Ramos (cell line): ENCODE measurements around the gene NKPD1.

Experiments
- in situ Hi-C: fragments of 300-500 bp; cut with MboI; formaldehyde crosslinking; loops from one replicate; pipeline ENCODE4 v1.14.3; 2022; ENCODE audit warnings: low sequenced_read_pairs; ENCODE audit not compliant: unreplicated experiment

NKPD1 gene

GRCh38 chr19:45142726-45143110, 18.1 kb downstream of the NKPD1 start:
- in situ Hi-C loops = no loop called here

GRCh38 chr19:45142016-45142725, 18.6 kb downstream of the NKPD1 start:
- in situ Hi-C loops = no loop called here

- in situ Hi-C loops = no loop called here
These were observed 19.4 kb downstream of the NKPD1 start for GRCh38 chr19:45141203-45141900.

- in situ Hi-C loops = no loop called here
These were observed 20.2 kb downstream of the NKPD1 start for GRCh38 chr19:45140533-45140932.

GRCh38 chr19:45140144-45140503, 20.7 kb downstream of the NKPD1 start:
- in situ Hi-C loops = no loop called here

- in situ Hi-C loops = no loop called here
These were observed 21.3 kb downstream of the NKPD1 start for GRCh38 chr19:45139286-45140143.

- in situ Hi-C loops = no loop called here
These were observed 22.5 kb downstream of the NKPD1 start for GRCh38 chr19:45138303-45138751.

- in situ Hi-C loops = no loop called here
These were observed 23.5 kb downstream of the NKPD1 start for GRCh38 chr19:45137179-45137761.

- in situ Hi-C loops = no loop called here
These were observed 24.1 kb downstream of the NKPD1 start for GRCh38 chr19:45136507-45137178.

GRCh38 chr19:45135176-45135885, 25.5 kb downstream of the NKPD1 start:
- in situ Hi-C loops = no loop called here

- in situ Hi-C loops = no loop called here
These were observed 27.1 kb downstream of the NKPD1 start for GRCh38 chr19:45133661-45134060.

GRCh38 chr19:45130888-45131615, 29.7 kb downstream of the NKPD1 start:
- in situ Hi-C loops = no loop called here

GRCh38 chr19:45130236-45130635, 30.5 kb downstream of the NKPD1 start:
- in situ Hi-C loops = no loop called here

- in situ Hi-C loops = no loop called here
These were observed 32.0 kb downstream of the NKPD1 start for GRCh38 chr19:45128806-45129205.

- in situ Hi-C loops = no loop called here
These were observed 32.6 kb downstream of the NKPD1 start for GRCh38 chr19:45128146-45128545.

GRCh38 chr19:45126654-45127053, 34.1 kb downstream of the NKPD1 start:
- in situ Hi-C loops = no loop called here

GRCh38 chr19:45125975-45126493, 34.7 kb downstream of the NKPD1 start:
- in situ Hi-C loops = no loop called here

GRCh38 chr19:45125360-45125759, 35.4 kb downstream of the NKPD1 start:
- in situ Hi-C loops = no loop called here

- in situ Hi-C loops = no loop called here
These were observed 36.8 kb downstream of the NKPD1 start for GRCh38 chr19:45124021-45124420.
